DMS114 treated with DMSO at 0.1 percent for 48 hours (cell line): ENCODE results near the gene SLA2.
"Not testable (repeated sequence)": the region's sequence is repeated elsewhere in the genome, so short reads cannot be mapped to it uniquely, and the experiment has no call there.

Source experiments
- DNase-seq: peaks from one replicate; lab custom pipeline; 2025; ENCODE audit not compliant: unreplicated experiment; lab: John Stamatoyannopoulos, UW

Gene SLA2

DNA sequence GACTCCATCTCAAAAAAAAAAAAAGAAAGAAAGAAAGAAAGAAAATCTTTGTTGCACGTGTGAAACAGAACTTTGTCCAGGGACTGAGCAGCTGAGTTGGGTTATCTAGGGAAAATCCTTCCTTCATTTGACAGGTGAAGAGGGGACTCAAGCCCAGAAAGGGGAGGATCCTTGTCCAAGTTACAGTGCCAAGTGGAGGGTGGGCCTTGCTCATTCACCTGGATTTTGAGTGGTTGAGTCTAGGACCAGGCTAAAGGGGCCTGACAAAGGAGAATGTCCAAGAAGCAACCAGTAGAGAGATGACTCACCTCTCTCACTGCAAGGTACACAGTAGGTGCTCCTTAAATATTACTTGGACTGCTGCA lies 69.9 kb downstream of the SLA2 start:
- DNase-seq, result no peak

DNA sequence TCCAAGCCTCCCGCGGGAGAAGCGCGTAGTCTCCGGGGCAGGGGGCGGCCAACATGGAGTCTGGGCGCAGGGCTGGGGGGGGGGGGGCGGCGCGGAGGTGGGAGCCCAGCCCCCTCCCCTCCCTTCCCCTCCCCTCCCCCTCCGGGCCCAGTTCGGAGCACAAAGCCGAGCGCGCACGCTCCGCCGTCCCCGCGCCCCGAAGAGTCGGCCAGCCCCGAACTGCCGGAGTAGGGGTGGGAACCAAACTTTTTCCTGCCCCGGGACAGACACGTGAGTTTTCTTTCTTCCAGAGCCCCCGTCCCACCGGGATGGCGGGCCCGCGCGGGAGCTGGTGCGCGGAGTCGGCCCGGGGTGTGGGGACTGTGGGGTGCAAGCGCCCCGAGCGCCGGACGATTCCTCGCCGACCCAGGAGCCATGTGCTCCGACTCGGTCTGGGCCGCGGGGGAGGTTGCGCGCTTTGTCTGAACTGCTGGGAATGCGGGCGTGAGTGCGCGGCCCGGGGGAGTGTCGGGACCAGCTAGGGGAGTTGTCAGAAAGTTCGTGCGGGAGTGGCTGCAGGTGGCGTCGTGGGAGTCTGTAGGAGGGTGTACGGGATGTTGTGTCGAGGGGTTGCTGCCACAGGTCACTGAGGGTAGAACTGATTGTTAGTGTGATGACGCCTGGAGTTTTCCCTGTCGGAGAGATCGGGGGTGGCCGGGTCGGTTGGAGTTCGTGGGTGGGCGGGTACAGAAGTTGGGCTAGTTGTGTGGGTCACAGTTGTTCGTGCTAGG lies 71.4 kb downstream of the SLA2 start:
- DNase-seq, result no peak

DNA sequence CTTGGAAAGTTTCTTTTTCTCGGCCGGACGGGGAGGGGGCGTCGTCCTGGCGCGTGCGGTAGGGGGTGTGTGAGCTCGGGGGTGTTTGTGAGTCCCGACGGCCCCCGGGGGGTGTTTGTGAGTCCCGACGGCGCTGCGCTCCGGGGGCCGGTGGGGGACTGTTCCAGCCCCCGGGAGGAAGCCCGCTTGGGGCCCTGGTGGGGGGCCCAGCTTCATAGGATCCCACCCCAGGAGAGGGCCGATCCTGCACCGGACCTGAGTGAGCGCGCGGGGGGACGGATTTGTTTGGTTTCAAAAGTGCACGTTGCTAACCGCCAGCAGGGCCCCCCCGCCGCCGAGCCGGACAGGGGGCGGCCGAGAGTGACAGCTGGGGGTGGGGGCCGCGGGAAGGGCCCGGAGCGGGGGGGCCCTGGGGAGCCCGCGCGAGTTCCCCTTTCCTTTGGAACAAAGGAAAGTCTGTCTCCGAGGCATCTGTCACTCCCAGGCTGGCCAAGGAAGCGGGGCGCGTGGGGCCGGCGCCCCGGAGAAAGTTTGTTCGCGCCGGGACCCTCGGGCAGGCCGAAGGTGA lies 72.1 kb downstream of the SLA2 start:
- no peak for DNase-seq

DNA sequence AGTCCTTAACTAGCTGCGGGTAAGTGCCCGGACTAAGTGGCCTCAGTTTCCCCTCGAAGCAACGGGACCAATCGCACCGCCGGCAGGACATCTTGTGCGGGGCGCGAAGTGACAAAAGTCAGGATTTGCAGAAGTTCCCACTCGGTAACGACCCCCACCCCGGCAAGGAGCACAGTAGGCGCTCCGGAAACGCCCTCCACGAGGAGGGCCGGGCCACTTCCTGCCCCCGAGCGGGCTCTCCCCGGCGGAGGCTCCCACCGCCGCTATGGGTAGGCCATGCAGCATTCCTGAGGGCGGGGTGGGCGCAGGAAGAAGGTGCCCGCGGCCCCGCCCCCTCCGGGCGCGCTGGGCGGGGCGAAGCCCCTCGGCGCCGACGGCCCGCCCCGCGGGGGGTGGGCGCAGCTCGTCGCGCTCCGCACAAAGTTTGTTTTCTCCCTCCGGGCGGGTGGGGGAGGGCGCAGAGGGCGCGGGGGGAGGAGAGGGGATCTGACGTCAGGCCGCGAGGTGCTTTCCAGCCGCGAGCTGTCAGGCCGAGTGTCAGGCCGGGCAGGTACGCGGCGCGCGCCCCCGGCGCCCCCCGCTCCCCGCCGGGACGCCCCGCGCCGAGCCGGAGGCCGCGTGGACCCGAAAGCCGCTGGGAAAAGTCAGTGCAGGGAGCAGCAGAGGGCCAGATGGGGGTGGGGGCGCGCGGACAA lies 72.7 kb downstream of the SLA2 start, which contains the start of gene TGIF2:
TGIF2 (plus strand) TSS at position 495 of the 695 bp plus-strand sequence. CDS start 5,178 bp downstream, outside the sequence.
- peak; percentile 71 for DNase-seq

DNA sequence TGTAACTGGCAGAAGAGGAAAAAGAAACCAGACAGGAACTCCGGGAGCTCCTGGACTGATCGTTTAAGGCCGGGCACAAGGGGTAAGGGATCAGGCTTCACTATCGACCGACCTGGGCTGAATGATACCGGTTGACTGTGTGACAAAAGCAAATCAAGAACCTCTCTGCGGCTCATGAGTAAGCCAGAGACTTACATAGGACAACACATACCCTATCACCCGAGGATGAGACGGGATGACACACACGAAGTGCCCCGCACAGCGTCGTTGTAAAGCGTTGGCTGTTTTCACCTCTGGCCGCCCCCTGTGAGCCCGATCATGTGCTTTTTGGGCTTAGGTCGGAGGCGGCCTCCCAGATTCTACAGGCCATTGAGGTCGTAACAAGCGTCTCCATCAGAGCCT lies 73.3 kb downstream of the SLA2 start:
- DNase-seq, result no peak

DNA sequence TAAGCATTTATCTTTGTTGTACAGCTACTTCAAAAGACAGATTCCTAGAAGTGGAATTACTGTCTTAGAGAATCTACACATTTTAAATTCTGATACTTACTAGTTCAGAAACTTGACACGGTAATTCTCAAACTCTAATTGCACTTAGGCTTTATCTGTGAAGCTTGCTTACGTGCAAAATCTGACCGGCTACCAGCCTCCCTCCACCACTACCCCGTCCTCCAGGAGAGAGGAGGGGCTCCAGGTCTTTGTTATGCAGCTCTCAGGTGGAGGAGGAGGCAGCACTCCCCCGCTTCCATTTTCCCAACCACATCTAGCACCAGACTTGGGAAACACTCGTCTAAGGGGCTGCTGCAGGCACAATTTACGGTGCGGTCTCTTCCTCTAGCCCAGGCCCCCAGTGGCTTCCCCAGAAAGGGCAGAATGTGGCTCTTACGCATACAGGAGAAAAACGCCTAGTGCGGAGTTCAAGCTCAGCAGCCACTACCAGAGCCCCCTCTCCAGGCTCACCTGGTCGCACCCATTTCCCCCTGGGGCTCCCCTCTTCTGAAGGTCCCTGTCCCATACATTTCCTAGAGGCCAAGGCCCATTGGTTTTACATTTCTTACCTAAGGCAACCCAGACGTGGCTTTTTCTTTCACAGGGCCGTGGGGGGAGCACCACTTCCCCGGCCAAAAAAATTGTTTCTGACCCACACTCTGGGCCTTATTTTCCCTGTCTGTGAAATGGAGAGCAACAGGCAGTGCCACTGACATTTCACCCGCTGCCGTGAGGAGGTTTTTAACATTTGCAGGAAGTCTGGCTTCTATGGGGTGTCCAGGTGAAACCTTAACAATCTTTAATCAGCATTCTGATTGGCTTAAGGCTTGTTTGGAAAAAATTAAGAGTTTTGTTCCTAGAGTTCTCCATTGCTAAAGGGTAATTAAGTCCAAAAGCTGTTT lies 74.2 kb downstream of the SLA2 start:
- no peak for DNase-seq

DNA sequence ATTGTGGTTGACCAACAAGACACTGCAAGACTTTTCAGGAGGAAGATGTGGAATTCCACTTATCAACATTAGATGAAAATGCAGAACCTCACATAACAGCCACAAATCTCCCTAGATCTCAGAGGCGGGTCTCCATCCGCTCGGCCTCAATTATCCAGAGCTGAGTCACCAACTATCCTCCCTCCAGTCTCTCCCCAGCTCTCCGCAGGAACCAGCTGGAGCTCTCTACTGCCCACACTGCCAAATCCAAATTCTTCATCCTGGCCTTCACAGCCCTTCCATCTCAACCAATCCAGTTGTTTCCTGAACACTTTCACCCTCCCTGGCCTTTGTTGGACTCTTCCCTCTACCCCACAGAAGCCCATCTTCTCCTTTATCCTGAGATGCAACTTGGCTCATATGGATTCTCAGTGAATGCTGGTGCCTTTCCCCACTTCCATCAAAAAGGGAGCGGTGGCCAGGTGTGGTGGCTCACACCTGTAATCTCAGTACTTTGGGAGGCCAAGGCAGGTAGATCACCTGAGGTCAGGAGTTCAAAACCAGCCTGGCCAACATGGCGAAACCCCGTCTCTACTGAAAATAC lies 76.1 kb downstream of the SLA2 start:
- no peak for DNase-seq

DNA sequence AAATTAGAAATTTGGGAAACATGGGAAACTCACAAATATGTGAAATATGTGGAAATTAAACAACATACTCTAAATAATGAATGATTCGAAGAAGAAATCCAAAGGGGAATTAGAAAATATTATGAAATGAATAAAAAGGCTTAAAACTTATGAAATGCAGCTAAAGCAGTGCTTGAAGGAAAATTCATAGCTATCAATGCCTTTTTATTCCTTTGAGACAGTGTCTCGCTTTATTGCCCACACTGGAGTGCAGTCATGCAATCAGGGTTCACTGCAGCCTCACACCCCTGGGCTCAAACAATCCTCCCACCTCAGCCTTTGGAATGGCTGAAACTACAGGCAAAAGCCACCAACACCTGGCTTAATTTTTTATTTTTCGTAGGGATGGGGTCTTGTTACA lies 80.5 kb downstream of the SLA2 start:
- DNase-seq, result no peak

DNA sequence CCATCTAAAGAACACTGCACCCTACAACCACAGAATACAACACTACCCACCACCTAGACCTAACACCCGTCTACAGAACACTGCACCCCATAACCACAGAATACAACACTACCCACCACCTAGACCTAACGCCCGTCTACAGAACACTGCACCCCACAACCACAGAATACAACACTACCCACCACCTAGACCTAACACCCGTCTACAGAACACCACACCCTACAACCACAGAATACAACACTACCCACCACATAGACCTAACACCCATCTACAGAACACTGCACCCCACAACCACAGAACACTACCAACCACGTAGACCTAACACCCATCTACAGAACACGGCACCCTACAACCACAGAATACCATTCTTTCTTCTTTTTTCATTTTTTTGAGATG lies 81.3 kb downstream of the SLA2 start:
- DNase-seq, result not testable (repeated sequence)

DNA sequence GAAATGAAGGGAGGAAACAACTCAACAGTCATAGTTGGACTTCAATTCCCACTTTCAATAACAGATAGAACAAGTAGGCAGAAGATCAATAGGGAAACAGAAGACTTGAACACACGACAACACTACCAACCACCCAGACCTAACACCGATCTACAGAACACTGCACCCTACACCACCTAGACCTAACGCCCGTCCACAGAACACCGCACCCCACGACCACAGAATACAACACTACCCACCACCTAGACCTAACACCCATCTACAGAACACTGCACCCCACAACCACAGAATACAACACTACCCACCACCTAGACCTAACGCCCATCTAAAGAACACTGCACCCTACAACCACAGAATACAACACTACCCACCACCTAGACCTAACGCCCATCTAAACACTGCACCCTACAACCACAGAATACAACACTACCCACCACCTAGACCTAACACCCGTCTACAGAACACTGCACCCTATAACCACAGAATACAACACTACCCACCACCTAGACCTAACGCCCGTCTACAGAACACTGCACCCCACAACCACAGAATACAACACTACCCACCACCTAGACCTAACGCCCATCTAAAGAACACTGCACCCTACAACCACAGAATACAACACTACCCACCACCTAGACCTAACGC lies 81.8 kb downstream of the SLA2 start:
- DNase-seq, result not testable (repeated sequence)

DNA sequence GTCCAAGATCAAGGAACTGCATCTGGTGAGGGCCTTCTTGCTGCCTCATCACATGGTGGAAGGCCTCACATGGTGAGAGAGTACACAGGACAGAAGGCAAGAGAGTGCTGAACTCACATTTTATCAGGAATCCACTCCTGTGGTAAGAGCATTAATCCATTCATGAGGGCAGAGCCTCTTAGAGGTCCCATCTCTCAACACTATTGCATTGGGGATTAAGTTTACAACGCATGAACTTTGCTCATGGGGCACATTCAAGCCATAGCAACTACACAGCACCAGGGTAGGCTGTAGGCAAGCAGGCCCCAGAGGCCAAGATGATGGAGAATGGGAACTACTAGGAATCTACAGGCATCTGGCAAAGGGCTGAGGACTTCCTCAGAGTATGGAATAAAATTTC lies 82.6 kb downstream of the SLA2 start:
- no peak for DNase-seq

DNA sequence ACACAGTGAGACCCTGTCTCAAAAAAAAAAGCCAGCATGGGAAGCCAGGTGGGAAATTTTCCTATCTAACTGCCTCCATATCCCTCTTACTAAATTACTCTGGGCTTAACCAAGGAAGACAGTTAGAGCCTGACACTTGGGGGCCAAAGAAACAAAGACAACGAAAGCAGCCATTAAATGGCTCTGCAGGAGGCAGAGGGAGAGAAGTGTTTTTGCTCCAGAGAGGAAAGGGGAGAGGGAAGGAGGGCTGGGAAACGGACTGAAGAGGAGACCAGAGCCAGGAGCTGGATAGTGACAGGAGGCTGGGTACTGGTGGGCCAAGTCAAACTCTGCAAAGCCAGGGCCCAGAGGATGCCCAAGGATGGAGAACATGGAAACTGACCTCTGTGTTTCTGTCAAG lies 83.3 kb downstream of the SLA2 start:
- no peak for DNase-seq
